NCI-H2081 treated with DMSO at 0.1 percent for 48 hours (cell line): ENCODE measurements around the gene TRAF3IP1.
"Not testable (repeated sequence)": the region's sequence is repeated elsewhere in the genome, so short reads cannot be mapped to it uniquely, and the experiment has no call there.

ENCODE experiments used
- DNase-seq: peaks from one replicate; lab custom pipeline; 2025; lab: John Stamatoyannopoulos, UW

Gene TRAF3IP1

GRCh38 chr2:238339814-238340213 lies 19.5 kb downstream of the TRAF3IP1 start:
- no peak for DNase-seq

- no peak for DNase-seq
Observed at GRCh38 chr2:238341536-238341935, 21.2 kb downstream of the TRAF3IP1 start.

- no peak for DNase-seq
Observed at GRCh38 chr2:238344035-238344434, 23.7 kb downstream of the TRAF3IP1 start.

GRCh38 chr2:238344517-238344916 lies 24.2 kb downstream of the TRAF3IP1 start:
- no peak for DNase-seq

- peak; percentile 40 for DNase-seq
Observed at GRCh38 chr2:238345297-238345968, 25.1 kb downstream of the TRAF3IP1 start.

GRCh38 chr2:238346544-238346943 lies 26.2 kb downstream of the TRAF3IP1 start:
- DNase-seq: no peak

GRCh38 chr2:238350150-238350897 lies 30.0 kb downstream of the TRAF3IP1 start:
- no peak for DNase-seq

GRCh38 chr2:238351315-238351714 lies 31.0 kb downstream of the TRAF3IP1 start:
- no peak for DNase-seq

GRCh38 chr2:238352361-238352760 lies 32.0 kb downstream of the TRAF3IP1 start:
- DNase-seq: no peak

- no peak for DNase-seq
Observed at GRCh38 chr2:238358769-238359168, 38.5 kb downstream of the TRAF3IP1 start.

- DNase-seq: no peak
Observed at GRCh38 chr2:238359403-238359802, 39.1 kb downstream of the TRAF3IP1 start.

GRCh38 chr2:238361877-238362276 lies 41.6 kb downstream of the TRAF3IP1 start:
- no peak for DNase-seq

- no peak for DNase-seq
Observed at GRCh38 chr2:238362626-238363025, 42.3 kb downstream of the TRAF3IP1 start.

- DNase-seq: no peak
Observed at GRCh38 chr2:238369591-238370040, 49.3 kb downstream of the TRAF3IP1 start.

GRCh38 chr2:238370094-238370822 lies 49.9 kb downstream of the TRAF3IP1 start:
- DNase-seq: no peak

- DNase-seq: no peak
Observed at GRCh38 chr2:238370823-238371372, 50.6 kb downstream of the TRAF3IP1 start.

GRCh38 chr2:238372277-238372676 lies 52.0 kb downstream of the TRAF3IP1 start:
- DNase-seq: not testable (repeated sequence)

GRCh38 chr2:238376884-238377391 lies 56.6 kb downstream of the TRAF3IP1 start:
- no peak for DNase-seq

- no peak for DNase-seq
Observed at GRCh38 chr2:238378230-238379095, 58.1 kb downstream of the TRAF3IP1 start.

- DNase-seq: no peak
Observed at GRCh38 chr2:238379096-238379810, 58.9 kb downstream of the TRAF3IP1 start.

- DNase-seq: no peak
Observed at GRCh38 chr2:238380336-238380735, 60.0 kb downstream of the TRAF3IP1 start.
